ENCODE measurements around the gene DENND6B.

Gene DENND6B

DNA sequence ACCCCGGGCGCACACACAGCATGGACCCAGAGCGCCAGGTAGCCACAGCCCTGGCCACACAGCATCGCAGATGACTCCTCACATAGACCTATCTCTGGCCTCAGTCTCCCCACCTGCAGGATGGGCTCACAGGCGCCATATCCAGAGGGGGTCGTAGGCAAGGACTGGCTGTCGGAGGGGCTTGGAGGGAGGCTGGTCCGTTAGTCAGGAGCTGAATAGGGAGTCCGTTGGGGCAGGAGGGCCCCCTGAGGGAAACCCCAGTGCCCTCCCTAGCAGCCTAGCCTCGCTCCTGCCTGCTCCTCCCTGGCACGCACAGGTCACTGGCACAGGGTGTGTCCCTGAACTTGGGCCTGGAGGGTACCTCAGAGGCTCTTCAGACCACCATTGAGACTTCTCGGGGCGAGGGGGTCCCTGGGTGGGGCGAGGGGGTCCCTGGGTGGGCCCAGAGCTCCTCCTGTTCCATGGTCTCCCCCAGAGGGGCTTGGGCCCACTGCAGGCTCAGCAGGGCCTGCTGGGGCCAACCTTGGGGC lies 21.4 kb downstream of the DENND6B start:
- in situ Hi-C loops (cut with MboI; ENCODE audit: low sequenced_read_pairs) = no loop called here

DNA sequence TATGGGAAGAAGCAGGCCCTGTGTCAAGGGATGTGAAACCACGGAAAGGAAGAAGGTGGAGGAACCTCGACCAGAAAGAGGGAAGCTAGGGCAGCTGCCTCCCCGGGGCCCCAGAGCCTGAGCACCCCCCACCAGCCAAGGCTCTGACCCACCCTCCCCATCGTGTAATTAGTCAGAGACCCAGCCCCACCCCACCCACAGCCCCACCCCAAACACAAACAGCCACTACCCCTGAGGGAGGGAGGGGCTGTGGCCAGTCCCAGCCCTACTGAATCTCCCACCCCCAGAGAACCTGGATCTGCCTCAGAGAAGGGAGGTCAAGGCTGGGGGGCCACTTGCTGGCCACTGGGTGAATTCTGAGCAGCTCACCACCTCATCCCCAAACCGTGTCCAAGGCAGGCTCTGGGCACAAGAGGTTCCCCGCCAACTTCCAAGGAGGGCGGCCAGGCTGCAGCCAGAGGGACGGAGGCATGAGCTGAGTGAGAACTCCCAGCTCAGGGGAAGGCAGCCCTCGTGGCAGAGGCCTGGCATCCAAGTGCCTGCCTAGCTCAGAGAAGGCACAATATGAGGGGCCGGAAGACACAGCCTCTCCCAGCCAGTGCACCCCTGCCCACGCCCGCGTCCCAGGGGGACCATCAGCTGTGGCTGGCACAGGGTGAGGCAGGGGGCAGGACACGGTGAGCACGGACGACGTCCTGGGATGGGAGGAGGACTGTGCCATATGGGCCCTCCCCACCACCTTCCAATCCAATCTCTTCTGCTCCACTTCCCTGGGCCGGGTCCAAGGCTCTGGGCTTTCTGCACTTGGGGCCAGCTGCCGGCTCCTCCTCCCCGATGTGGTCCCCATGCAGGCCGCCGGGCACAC lies 22.1 kb downstream of the DENND6B start:
- in situ Hi-C loops (cut with MboI; ENCODE audit: low sequenced_read_pairs) = no loop called here

- in situ Hi-C loops (cut with MboI; ENCODE audit: low sequenced_read_pairs) = no loop called here
Observed at GRCh38 chr22:50303848-50304527, 22.8 kb downstream of the DENND6B start.

DNA sequence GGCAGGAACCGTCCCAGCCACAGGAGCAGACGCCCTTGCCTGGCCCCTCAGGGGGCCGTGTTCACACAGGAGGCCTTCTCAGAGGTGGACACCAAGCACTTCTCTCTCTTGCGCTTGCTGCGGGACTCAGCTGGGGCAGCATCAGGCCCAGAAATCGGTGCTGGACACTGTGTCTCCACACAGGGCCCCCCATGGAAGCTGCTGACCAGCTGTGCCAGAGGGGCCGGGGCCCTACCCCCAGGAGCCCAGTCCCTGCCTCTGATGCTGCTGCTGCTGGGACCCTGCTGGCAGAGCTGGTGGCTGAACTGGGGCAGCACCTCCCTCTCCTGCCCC lies 23.3 kb downstream of the DENND6B start:
- in situ Hi-C loops (cut with MboI; ENCODE audit: low sequenced_read_pairs) = no loop called here

GRCh38 chr22:50302564-50302963 lies 24.2 kb downstream of the DENND6B start:
- in situ Hi-C loops (cut with MboI; ENCODE audit: low sequenced_read_pairs) = no loop called here

DNA sequence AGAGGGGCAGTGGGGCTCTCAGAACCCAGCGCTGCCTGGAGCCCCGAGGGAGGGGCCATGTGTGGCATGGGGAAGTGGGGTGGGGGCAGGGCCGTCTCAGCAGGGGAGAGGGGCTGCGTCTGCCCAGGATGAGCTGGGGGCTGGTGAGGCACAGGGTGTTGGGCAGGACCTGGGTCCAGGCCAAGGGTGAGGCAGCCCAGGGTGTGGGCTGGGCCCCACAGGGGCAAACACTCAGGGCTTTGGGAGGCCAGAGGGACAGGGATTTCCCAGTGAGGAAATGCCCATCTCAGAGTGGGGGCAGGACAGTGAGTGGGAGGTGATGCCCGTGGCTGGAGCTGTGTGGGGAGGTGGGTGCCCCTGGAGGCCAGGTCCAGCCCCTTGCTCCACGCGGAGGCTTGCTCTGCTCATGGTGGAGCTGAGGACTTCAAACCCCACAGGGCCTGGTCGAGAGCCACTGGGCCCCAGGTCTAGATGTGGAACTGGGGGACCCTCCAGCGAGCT lies 24.7 kb downstream of the DENND6B start:
- in situ Hi-C loops (cut with MboI; ENCODE audit: low sequenced_read_pairs) = no loop called here

DNA sequence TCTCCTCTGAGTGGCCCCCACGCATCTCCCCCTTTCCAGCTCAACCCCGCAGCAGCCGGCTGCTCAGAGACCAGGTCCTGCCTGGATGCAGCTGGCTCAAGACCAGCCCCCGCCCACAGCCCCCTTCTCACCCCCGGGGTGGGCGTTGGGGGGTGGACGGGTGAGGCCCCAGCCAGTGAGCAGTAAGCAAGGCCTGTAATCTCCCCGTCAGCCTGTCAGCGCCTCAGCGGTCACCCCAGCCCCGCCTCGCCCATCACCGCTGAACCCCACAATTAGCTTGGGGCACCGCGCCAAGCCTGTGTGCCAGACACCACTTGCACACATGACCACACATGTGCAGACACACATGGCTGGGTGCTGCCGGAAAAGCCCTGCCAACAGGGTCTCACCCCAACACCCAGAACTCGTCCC lies 25.2 kb downstream of the DENND6B start:
- in situ Hi-C loops (cut with MboI; ENCODE audit: low sequenced_read_pairs) = no loop called here

GRCh38 chr22:50300620-50301257 lies 26.1 kb downstream of the DENND6B start:
- in situ Hi-C loops (cut with MboI; ENCODE audit: low sequenced_read_pairs) = no loop called here

DNA sequence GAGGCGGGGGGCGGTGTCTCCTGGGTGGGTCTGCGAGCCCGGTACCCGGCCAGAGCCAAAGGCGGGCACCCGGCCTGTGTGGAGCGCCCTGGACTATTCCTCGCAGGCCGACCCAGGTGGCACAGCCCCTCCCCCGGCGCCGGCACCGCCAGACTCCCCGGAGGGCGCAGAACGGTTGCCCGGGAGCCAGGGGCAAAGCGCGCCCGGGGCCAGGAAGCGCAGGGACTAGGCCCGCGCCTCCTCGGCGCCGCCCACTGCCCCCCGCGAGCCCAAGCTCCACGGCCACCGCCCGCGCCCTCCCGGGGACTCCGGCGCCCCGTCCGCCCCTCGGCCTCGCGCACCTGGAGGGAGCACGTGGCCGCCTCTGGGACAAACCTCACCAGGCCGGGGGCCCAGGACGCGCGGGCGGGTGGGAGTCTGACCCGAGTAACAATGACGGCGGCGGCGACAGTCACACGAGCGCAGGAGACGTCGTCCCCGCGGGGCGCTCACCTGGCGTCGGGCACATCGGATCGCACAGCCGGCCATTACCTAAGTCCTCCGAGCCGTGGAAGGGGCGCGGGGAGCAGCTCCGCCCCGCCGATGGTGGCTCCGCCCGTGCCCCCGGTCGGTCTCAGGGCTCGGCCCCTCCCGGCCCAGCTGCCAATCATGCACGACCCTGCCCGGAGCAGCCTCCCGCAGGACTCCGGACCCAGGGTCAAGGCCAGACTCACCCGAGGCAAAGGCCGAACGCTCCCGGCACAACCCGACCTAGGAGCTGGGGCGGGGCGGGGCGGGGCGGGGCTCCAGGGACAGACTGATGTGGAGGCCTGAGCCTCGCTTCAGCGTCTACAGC lies 26.8 kb downstream of the DENND6B start:
- in situ Hi-C loops (cut with MboI; ENCODE audit: low sequenced_read_pairs) = no loop called here

- in situ Hi-C loops (cut with MboI; ENCODE audit: low sequenced_read_pairs) = no loop called here
Observed at GRCh38 chr22:50298937-50299784, 27.7 kb downstream of the DENND6B start.

DNA sequence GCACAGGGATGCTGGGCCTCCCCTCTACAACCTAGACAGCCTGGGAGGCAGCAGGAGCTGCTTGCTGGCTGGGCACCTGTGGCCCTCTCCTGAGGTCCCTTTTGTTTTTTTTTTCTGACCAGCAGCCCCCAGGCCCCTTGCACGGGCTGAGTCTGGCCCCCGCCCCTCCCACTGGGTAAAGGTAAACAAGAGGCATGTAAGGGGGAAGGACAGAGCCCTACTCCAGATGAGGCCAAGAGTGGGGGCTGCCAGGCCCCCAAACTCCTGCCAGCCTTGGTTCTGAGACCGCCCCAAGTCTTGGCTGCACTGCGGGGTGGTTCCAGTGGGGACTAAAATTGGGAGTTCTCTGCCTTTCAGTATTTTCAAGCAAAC lies 28.6 kb downstream of the DENND6B start:
- in situ Hi-C loops (cut with MboI; ENCODE audit: low sequenced_read_pairs) = no loop called here

DNA sequence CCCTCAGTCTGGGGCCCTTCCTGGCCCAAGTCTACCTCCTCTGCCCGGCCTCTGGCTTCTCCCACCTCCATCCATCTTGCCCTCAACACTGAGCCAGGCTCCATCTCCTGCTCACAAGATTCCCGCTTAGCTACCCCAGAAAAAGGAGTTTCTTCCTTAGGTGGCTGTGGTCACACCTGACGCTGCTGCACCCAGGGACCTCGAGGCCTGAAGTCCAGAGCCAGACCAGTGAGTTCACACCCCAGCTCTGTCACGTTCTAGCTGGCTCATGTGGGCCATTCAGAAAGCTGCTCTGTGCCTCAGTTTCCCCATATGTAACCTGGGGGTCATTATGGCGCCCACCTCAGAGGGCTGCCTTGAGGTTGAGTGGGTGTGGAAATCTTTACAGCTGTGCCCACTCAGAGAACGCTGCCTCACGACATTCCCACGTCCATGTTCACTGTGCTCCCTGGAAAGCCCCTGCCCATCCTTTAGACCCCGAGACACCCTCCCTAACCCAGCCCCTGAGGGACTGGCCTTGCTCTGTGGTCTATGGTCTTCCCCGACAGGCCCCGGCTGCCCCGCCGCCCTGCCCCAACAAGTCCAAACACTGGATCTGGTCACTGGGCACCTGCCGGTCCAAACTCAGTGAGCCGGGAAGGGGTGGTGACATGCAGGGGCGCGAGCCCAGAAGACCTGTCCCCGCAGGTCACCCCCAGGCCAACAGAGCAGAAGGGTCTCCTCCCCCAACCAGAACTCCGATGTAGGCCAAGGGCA lies 29.1 kb downstream of the DENND6B start:
- in situ Hi-C loops (cut with MboI; ENCODE audit: low sequenced_read_pairs) = no loop called here

DNA sequence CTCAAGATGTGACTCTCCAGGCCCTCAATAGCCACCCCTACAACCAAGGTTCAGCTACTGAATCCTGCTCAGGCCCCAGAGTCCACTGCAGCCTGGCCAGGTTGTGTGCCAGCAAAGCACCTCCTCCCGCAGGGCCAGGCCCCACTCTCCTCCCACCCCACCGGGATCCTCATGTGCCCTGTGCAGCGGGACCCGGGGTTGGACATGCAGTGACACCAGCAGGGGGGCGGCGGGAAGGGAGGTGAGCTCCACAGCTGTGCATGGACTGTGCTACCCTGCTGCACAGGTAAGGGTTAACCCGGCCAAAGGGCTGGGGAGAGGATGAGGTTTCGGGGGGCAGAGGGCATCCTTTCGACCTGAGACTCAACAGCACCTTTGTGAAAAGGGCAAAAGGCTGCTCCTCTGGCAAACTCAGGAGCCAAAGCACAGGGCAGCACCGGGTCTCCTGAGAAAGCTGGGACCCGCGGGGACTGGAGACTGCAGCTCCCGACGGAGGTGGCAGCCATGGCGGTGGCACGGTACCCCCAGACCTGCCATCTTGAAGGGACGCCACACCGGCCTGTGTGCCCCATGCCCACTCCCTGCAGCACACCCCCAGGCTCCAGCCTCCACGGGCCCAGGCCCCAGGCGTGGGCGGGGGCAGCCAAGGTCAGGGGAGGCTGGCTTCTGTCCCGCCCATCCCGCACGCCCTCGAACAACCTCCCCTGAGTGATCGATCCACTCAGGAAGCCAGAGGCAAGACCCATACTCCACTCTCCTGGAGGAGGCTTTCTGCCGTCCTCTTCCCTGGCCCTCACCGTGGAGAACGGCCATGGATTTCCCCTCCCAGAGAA lies 29.9 kb downstream of the DENND6B start:
- in situ Hi-C loops (cut with MboI; ENCODE audit: low sequenced_read_pairs) = no loop called here

- in situ Hi-C loops (cut with MboI; ENCODE audit: low sequenced_read_pairs) = no loop called here
Observed at GRCh38 chr22:50294319-50294656, 32.5 kb downstream of the DENND6B start.

GRCh38 chr22:50293441-50294318 lies 33.1 kb downstream of the DENND6B start:
- in situ Hi-C loops (cut with MboI; ENCODE audit: low sequenced_read_pairs) = no loop called here

DNA sequence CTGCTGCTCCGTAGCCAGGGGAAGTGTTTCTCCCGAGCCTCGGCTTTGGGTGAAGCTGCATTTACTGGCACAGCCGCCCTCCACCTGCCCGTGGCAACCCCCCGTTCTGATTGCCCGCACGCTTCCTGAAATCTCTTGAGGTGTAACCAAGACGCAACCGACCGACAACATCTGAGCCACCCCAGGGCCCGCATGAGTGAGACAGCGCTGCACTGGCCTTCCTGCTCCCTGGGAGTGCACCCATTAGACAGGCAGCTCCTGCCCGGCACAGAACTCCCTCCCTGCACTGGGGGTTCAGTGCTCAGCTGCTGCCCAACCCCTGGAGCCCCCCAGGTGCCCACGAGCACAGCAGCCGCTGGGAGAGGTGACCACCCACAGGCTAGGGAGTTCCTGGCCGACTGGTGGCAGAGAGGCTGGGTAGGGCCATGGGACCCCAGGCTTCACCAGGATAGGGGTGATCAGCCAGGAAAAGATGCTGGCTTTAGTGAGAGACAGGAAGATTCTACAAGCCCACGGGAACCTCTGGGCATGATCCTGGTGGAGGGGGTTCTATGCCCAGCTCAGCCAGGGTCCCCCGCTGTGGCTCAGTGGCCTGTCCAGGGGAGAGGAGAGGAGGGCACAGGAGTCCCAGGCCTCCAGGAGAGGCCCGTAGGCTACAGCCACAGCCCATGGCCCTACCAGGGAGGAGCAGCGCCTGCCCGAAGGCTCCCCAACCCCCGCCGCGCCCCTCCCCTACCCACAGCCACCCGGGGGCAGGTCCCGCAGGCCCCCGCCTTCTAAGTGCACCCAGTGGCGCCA lies 34.0 kb downstream of the DENND6B start:
- in situ Hi-C loops (cut with MboI; ENCODE audit: low sequenced_read_pairs) = no loop called here

Data from HL-60/S4 (cell line).